ENCODE data around the gene ADGRG1.

The ADGRG1 gene

DNA sequence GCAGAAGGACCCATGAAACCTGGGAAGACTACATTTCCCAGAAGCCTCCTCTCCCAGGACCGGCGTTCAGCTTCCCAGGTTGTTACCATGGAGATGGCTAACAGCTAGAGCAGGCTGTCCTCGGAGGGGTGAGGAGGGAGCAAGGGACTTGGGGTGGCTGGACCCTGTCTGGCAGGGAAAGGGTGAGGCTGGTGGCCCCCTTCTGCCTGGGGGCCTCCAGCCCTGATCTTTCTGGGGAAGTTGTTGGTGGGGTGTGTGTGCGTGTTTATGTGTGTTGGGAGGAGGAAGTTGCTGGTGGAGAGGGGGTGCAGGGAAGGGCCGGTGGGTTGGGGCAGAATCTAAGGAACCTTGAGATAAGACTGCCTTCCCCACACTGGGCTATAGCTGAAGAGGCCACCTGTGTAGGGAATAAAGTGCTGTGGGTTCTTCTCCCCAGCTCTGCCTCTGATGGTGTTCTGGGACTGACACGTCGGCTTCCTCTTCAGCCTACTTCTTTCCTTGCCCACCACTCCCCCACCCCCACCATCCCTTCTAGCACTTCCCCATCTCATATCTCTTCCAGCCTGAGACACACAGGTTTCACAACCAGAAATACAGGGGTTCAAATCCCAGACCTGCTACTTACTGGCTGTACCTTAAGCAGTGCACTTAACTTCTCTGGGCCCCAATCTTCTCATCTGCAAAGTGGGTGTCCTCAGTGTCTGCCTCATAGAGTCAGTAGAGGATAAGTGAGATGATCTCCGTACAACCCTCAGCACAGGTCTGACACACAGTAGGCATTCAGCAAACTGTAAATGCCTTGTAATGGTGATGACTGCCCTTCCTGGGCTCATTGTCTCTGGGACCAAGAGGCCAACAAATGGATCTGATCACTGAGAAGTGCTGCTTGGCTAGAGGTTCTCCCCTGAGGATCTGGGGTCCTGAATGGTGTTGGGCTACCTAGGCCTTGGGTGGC is 66.6 kb downstream of the ADGRG1 start, which contains the start of gene DRC7:
TSS of gene DRC7 (plus strand) at position 82 of the 955 bp plus-strand sequence. CDS start 3,144 bp downstream, outside the sequence.
- no peak within 1 kb of the TSS for H3K27ac ChIP-seq
- no peak for TF ChIP-seq CTCF (conservative IDR thresholded peaks at IDR 0.05)

GRCh38 chr16:57695680-57696069 is 67.2 kb downstream of the ADGRG1 start:
- no peak for TF ChIP-seq CTCF (conservative IDR thresholded peaks at IDR 0.05)
- no peak overlapping the region for H3K27ac ChIP-seq

DNA sequence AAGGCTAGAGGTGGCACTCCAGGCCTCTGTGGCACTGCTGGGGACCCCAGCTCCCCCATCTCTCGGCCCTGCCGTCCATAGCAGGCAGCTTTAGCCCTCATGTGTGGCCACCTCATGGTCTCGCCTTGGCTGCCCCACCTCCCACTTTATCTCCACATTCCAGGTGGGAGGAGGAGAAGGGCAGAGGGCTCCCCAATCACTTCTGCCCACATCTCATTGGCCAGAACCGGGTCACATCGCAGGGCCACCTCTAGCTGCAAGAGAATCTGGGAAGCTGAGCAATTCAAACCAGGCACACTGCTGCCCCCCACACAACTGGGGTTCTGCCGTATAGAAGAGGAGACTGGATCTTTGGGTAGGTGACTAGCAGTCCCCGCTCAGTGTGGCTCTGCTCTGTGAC is 67.8 kb downstream of the ADGRG1 start:
- TF ChIP-seq CTCF (conservative IDR thresholded peaks at IDR 0.05) = no peak
- no peak overlapping the region for H3K27ac ChIP-seq

GRCh38 chr16:57697896-57698537 is 69.6 kb downstream of the ADGRG1 start:
- H3K27ac ChIP-seq = no peak overlapping the region
- no peak for TF ChIP-seq CTCF (conservative IDR thresholded peaks at IDR 0.05)

GRCh38 chr16:57698812-57699405 is 70.5 kb downstream of the ADGRG1 start:
- no peak for TF ChIP-seq CTCF (conservative IDR thresholded peaks at IDR 0.05)
- no peak overlapping the region for H3K27ac ChIP-seq

DNA sequence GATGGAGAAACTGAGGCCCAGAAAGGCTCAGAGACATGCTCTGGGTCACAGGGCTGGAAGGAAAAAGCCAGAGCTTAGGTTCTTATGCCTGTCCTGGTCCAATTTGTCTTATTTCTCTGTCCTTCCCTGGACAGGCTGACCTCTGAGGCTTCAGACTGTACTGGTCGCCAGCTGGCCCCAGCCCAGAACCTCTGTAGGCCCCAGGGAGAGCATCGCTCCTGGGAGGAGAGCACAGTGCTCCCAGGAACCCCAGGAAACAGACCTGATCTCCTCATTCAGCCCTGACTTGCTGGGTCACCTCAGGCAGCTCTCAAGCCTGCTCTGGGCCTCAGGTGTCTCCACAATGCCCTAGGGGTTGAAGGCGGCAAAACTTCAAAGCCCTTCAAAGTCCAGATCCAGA is 71.1 kb downstream of the ADGRG1 start:
- no peak for TF ChIP-seq CTCF (conservative IDR thresholded peaks at IDR 0.05)
- no peak overlapping the region for H3K27ac ChIP-seq

- H3K27ac ChIP-seq = no peak overlapping the region
- TF ChIP-seq CTCF (conservative IDR thresholded peaks at IDR 0.05) = no peak
Measured at GRCh38 chr16:57699899-57700298, 71.5 kb downstream of the ADGRG1 start.

Measured in VCaP (cell line).